K562 (cell line): Measurements from ENCODE around the gene DNER. TPM values are rescaled to one million over a fixed set of nuclear protein-coding genes. Genes with fewer than 3 reads are reported as not detected.

Source experiments
- ATAC-seq: fragments of 200-7000 bp; cut with Tn5 transposase; 3 replicates; pipeline ENCODE4 v1.9.1; 2020; ENCODE audit warnings: moderate library complexity
- BruUV-seq: library from RNA; stranded (reverse); fragments of 400-500 nt; replicated peaks from 2 replicates; lab custom pipeline; 2021; lab: Mats Ljungman, UMichigan
- CTCF ChIA-PET: fragments of 300-600 bp; formaldehyde crosslinking; extraction: SDS; loops from one replicate; lab custom pipeline; 2021; ENCODE audit warnings: low intra/inter-chr PET ratio; lab: Yijun Ruan, JAX
- POLR2A ChIA-PET: fragments of 300-600, 350-650 bp; sonication (Branson Sonifier 250); formaldehyde crosslinking; extraction: SDS; loops from one replicate; lab custom pipeline; 2021; ENCODE audit warnings: antibody characterized with exemption, inconsistent platforms; lab: Yijun Ruan, JAX
- DNase-seq, 4 experiments: peaks; one replicate each; pipeline versions ENCODE4 v3.0.0 to v3.0.0-alpha.2; 2011 to 2018; ENCODE audit warnings: low spot score in 3 of 4, mixed read lengths in 3 of 4; ENCODE audit errors: extremely low read depth in 1 of 4
- FAIRE-seq: peaks from 2 replicates; lab custom pipeline; 2011; peaks lifted over from hg19 to GRCh38; lab: Jason Lieb, UNC
- H2AFZ ChIP-seq: 2 replicates; pipeline ENCODE4 v1.6.0; 2011; ENCODE audit warnings: low read depth, low read length, control low read depth, inconsistent platforms
- H3K27ac ChIP-seq: fragments of 200-600 bp; 3 replicates; pipeline ENCODE4 v1.8.0; 2011; ENCODE audit warnings: low read depth, mild to moderate bottlenecking, control low read depth, inconsistent platforms, low read length, moderate library complexity, mixed read lengths; ENCODE audit errors: extremely low read depth
- H3K27me3 ChIP-seq, 2 experiments: fragments of 300-600 bp in 1 of 2; 2 replicates in 1 of 2; 3 replicates in 1 of 2; pipeline versions ENCODE4 v1.6.0 to v1.8.0; 2011; ENCODE audit warnings: inconsistent platforms in 2 of 2, low read length in 2 of 2, mild to moderate bottlenecking in 1 of 2, mixed read lengths in 1 of 2, moderate library complexity in 1 of 2; ENCODE audit not compliant: control insufficient read depth in 2 of 2, insufficient read depth in 2 of 2
- H3K36me3 ChIP-seq: fragments of 300-600 bp; 3 replicates; pipeline ENCODE4 v1.8.0; 2011; ENCODE audit warnings: mild to moderate bottlenecking, low read length, inconsistent platforms; ENCODE audit not compliant: control insufficient read depth, insufficient read depth
- H3K4me1 ChIP-seq, 2 experiments: fragments of 200-600 bp in 1 of 2; replicated peaks in 1 of 2; 2 replicates in 1 of 2; 3 replicates in 1 of 2; pipeline versions ENCODE4 v1.5.1 to v1.8.0; 2011; ENCODE audit warnings: inconsistent platforms in 2 of 2, low read length in 2 of 2, mild to moderate bottlenecking in 1 of 2, mixed read lengths in 1 of 2, moderate library complexity in 1 of 2; ENCODE audit not compliant: control insufficient read depth in 2 of 2, insufficient read depth in 2 of 2
- H3K4me2 ChIP-seq: 2 replicates; pipeline ENCODE4 v1.6.1; 2011; ENCODE audit warnings: low read length, control low read depth, inconsistent platforms, mixed read lengths; ENCODE audit not compliant: insufficient read depth
- H3K4me3 ChIP-seq: fragments of 200-600 bp; sonication (generic), shearing (Covaris generic); 2 replicates; pipeline ENCODE4 v1.5.1; 2016; ENCODE audit warnings: control low read depth, inconsistent platforms
- H3K79me2 ChIP-seq: fragments of 200-600 bp; 3 replicates; pipeline ENCODE4 v1.8.0; 2011; ENCODE audit warnings: low read length, inconsistent platforms; ENCODE audit not compliant: control insufficient read depth, insufficient read depth
- H3K9ac ChIP-seq, 2 experiments: 2 replicates each; pipeline versions ENCODE4 v1.6.0 to v1.6.1; 2011; ENCODE audit warnings: low read depth in 2 of 2, low read length in 2 of 2, control low read depth in 1 of 2, inconsistent platforms in 1 of 2, mild to moderate bottlenecking in 1 of 2, mixed read lengths in 1 of 2; ENCODE audit not compliant: insufficient read depth in 1 of 2
- H3K9me1 ChIP-seq: one replicate; pipeline ENCODE4 v1.6.0; 2011; ENCODE audit warnings: inconsistent platforms, mild to moderate bottlenecking, low read length, moderate library complexity; ENCODE audit not compliant: control insufficient read depth, insufficient read depth
- H3K9me3 ChIP-seq: replicated peaks from 2 replicates; pipeline ENCODE4 v1.5.1; 2011; ENCODE audit warnings: low read depth, low read length, inconsistent platforms; ENCODE audit not compliant: control insufficient read depth, insufficient read depth
- H4K20me1 ChIP-seq: replicated peaks from 2 replicates; pipeline ENCODE4 v1.6.1; 2011; ENCODE audit warnings: low read length, inconsistent platforms, mixed read lengths; ENCODE audit not compliant: control insufficient read depth, insufficient read depth
- BRF2 ChIP-seq: IDR thresholded peaks from 3 replicates; pipeline ENCODE4 v1.6.1; 2011; ENCODE audit warnings: borderline replicate concordance, mild to moderate bottlenecking; ENCODE audit not compliant: insufficient read length, insufficient read depth
- ERF ChIP-seq: fragments of 450-650 bp; formaldehyde crosslinking; IDR thresholded peaks from 2 replicates; pipeline ENCODE4 v1.4.0; 2020; ENCODE audit warnings: mild to moderate bottlenecking, mixed read lengths
- HNRNPH1 ChIP-seq: fragments of 200-400 bp; formaldehyde crosslinking; optimal IDR thresholded peaks from 2 replicates; pipeline ENCODE3; 2017; ENCODE audit warnings: low read depth, mild to moderate bottlenecking, low read length, moderate library complexity
- MAX ChIP-seq: sonication (generic); formaldehyde crosslinking; IDR thresholded peaks from 2 replicates; pipeline ENCODE4 v1.9.0; 2022; ENCODE audit warnings: mild to moderate bottlenecking, missing genetic modification reagents
- MYBL2 ChIP-seq, 2 experiments: fragments of 450-650 bp in 1 of 2; sonication (generic) in 1 of 2; formaldehyde crosslinking in 1 of 2; IDR thresholded peaks; 2 replicates each; pipeline versions ENCODE4 v1.6.1 to v1.8.1; 2017 to 2022; ENCODE audit warnings: borderline replicate concordance in 1 of 2, inconsistent platforms in 1 of 2, low read depth in 1 of 2, mild to moderate bottlenecking in 1 of 2, missing genetic modification reagents in 1 of 2, moderate library complexity in 1 of 2
- NFXL1 ChIP-seq: fragments of 450-650 bp; formaldehyde crosslinking; IDR thresholded peaks from 2 replicates; pipeline ENCODE4 v1.4.0; 2021; ENCODE audit warnings: mild to moderate bottlenecking
- NONO ChIP-seq, 2 experiments: fragments of 200-400 bp in 1 of 2; fragments of 450-650 bp in 1 of 2; formaldehyde crosslinking in 1 of 2; IDR thresholded peaks; 2 replicates each; pipeline ENCODE4 v1.6.1; 2017; ENCODE audit warnings: low read depth in 2 of 2, mild to moderate bottlenecking in 2 of 2, moderate library complexity in 2 of 2, low read length in 1 of 2
- PRDM10 ChIP-seq: fragments of 450-650 bp; IDR thresholded peaks from 2 replicates; pipeline ENCODE4 v1.6.1; 2018; ENCODE audit not compliant: partially characterized antibody
- ZNF146 ChIP-seq: IDR thresholded peaks from one replicate; pipeline ENCODE4 v1.6.1; 2018; ENCODE audit warnings: missing compliant biosample characterization; ENCODE audit not compliant: unreplicated experiment
- ZNF23 ChIP-seq: fragments of 250-450 bp; sonication (Bioruptor Pico); IDR thresholded peaks from 2 replicates; pipeline ENCODE4 v1.4.0; 2020; ENCODE audit warnings: mild to moderate bottlenecking
- ZNF277 ChIP-seq: fragments of 250-450 bp; sonication (Bioruptor Pico); IDR thresholded peaks from 2 replicates; pipeline ENCODE4 v1.8.0; 2022; ENCODE audit warnings: inconsistent platforms, mild to moderate bottlenecking, moderate library complexity, borderline replicate concordance
- ZNF75A ChIP-seq: fragments of 450-650 bp; formaldehyde crosslinking; IDR thresholded peaks from 2 replicates; pipeline ENCODE4 v1.4.0; 2020; ENCODE audit warnings: mild to moderate bottlenecking
- WGBS: fragments of 100-300 bp; shearing (Covaris generic); methylation state at CpG from one replicate; pipeline ENCODE4 v1.1.6; 2016; ENCODE audit warnings: low coverage, mixed read lengths; ENCODE audit not compliant: insufficient coverage; ENCODE audit errors: missing lambda C conversion rate; 5-methylcytosine and 5-hydroxymethylcytosine counted together
- in situ Hi-C: fragments of 300-500 bp; cut with MboI; formaldehyde crosslinking; loops from 4 replicates; pipeline ENCODE4 v1.15.0; 2018; ENCODE audit warnings: inconsistent platforms, mixed read lengths
- intact Hi-C: fragments of 100-400 bp; cut with micrococcal nuclease; formaldehyde crosslinking; loops from 2 replicates; pipeline ENCODE4 v1.14.2; 2022
- polyA plus RNA-seq, 8 experiments: library from polyadenylated mRNA; depleted of rRNA in 4 of 8; stranded (reverse) in 5 of 8; unstranded in 3 of 8; fragments of >200 nt; fragmentation: Nextera tagmentation in 2 of 8; fragmentation: Illumina TruSeq in 1 of 8; extraction: Ambion mirVana in 2 of 8; extraction: Trizol in 1 of 8; gene quantifications; 2 replicates each; pipeline versions ENCODE4 v1.2.1 to v1.2.3, GENCODE V29; 2011 to 2014; ENCODE audit warnings: inconsistent platforms in 1 of 8, missing spikeins in 1 of 8
- total RNA-seq, 7 experiments: library from RNA; depleted of rRNA in 6 of 7; stranded (reverse); fragments of >200 nt in 6 of 7; fragmentation: Illumina TruSeq in 2 of 7; extraction: Trizol in 2 of 7; gene quantifications; 2 replicates each; pipeline versions ENCODE4 v1.2.1 to v1.2.3, GENCODE V29; 2011 to 2021; ENCODE audit warnings: low replicate concordance in 1 of 7

Gene DNER
- total and polyA plus RNA-seq, 9 of the 15 experiments (the other 6 are each of a cell fraction or from before 2014, with no cell fraction given) = not detected

GRCh38 chr2:229467783-229468182, 246.6 kb downstream of the DNER start:
- POLR2A ChIA-PET = no interaction called here
- DNase-seq (no peak), ATAC-seq (no peak), FAIRE-seq (no peak)
- no peak overlapping the region for H2AFZ ChIP-seq
- no peaks in the 10 kb centered on the region for H3K36me3 ChIP-seq
- H3K4me1 ChIP-seq = no peaks in the 10 kb centered on the region
- H3K4me2 ChIP-seq = no peak overlapping the region
- H3K79me2 ChIP-seq = no peaks in the 10 kb centered on the region
- H3K4me3 ChIP-seq = no peak overlapping the region
- H3K9ac ChIP-seq = no peak overlapping the region
- H3K9me3 ChIP-seq = no peaks in the 10 kb centered on the region
- BruUV-seq = no TSS peak
- H3K27ac ChIP-seq = no peak overlapping the region
- intact Hi-C loops (no loop called here), in situ Hi-C loops (no loop called here)
- H3K27me3 ChIP-seq = no peaks in the 10 kb centered on the region
- WGBS = 3% methylated on average over 7 of the region's 7 CpGs
- H3K9me1 ChIP-seq = no peaks in the 10 kb centered on the region
- no peaks in the 10 kb centered on the region for H4K20me1 ChIP-seq
- CTCF ChIA-PET = no interaction called here
- TF ChIP-seq ERF (CRISPR knock-in tag) (no peak), MAX (CRISPR knock-in tag) (no peak), NFXL1 (no peak), PRDM10 (no peak), ZNF277 (no peak), BRF2 (no peak), NONO (IDR thresholded peaks at IDR 0.05; ENCODE audit: low read depth in 2 of 2, low read length in 1 of 2) (no peak), ZNF23 (CRISPR knock-in tag) (no peak), HNRNPH1 (no peak), ZNF146 (CRISPR knock-in tag) (no peak), ZNF75A (CRISPR knock-in tag) (no peak), MYBL2 (IDR thresholded peaks at IDR 0.05; ENCODE audit: low read depth) (no peak), MYBL2 (CRISPR knock-in tag; IDR thresholded peaks at IDR 0.05; ENCODE audit: borderline replicate concordance) (no peak)
